IPS-NIHi11 (cell line): ENCODE data around the gene FYN.

Experiments
- DNase-seq: peaks from one replicate; pipeline ENCODE4 v3.0.0; 2012; ENCODE audit warnings: mixed read lengths, low spot score

The FYN gene

GRCh38 chr6:111806561-111807497, 66.4 kb downstream of the FYN start:
- DNase-seq, result no peak

GRCh38 chr6:111806165-111806547, 67.1 kb downstream of the FYN start:
- DNase-seq, result no peak

- DNase-seq, result no peak
Observed at GRCh38 chr6:111805511-111806164, 67.6 kb downstream of the FYN start.

- no peak for DNase-seq
Observed at GRCh38 chr6:111804627-111805235, 68.5 kb downstream of the FYN start.

- DNase-seq, result no peak
Observed at GRCh38 chr6:111803804-111804203, 69.4 kb downstream of the FYN start.

GRCh38 chr6:111803371-111803770, 69.9 kb downstream of the FYN start:
- no peak for DNase-seq

- DNase-seq, result no peak
Observed at GRCh38 chr6:111802720-111803330, 70.4 kb downstream of the FYN start.

- DNase-seq, result no peak
Observed at GRCh38 chr6:111802015-111802414, 71.2 kb downstream of the FYN start.

- DNase-seq, result no peak
Observed at GRCh38 chr6:111800821-111801220, 72.4 kb downstream of the FYN start.

GRCh38 chr6:111800259-111800765, 72.9 kb downstream of the FYN start:
- DNase-seq, result no peak

GRCh38 chr6:111799576-111800258, 73.5 kb downstream of the FYN start:
- no peak for DNase-seq

- DNase-seq, result no peak
Observed at GRCh38 chr6:111798281-111798725, 74.9 kb downstream of the FYN start.

GRCh38 chr6:111796310-111796918, 76.8 kb downstream of the FYN start:
- DNase-seq, result no peak

GRCh38 chr6:111795558-111795957, 77.7 kb downstream of the FYN start:
- no peak for DNase-seq

- DNase-seq, result no peak
Observed at GRCh38 chr6:111794727-111795452, 78.4 kb downstream of the FYN start.

- no peak for DNase-seq
Observed at GRCh38 chr6:111794300-111794699, 79.0 kb downstream of the FYN start.

- DNase-seq, result no peak
Observed at GRCh38 chr6:111793711-111794111, 79.5 kb downstream of the FYN start.

- DNase-seq, result no peak
Observed at GRCh38 chr6:111792914-111793700, 80.1 kb downstream of the FYN start.

GRCh38 chr6:111792241-111792640, 81.0 kb downstream of the FYN start:
- no peak for DNase-seq

- DNase-seq, result no peak
Observed at GRCh38 chr6:111791415-111791814, 81.8 kb downstream of the FYN start.
